K562 (cell line): Measurements from ENCODE around the gene NFYC. TPM values are rescaled to one million over a fixed set of nuclear protein-coding genes. Genes with fewer than 3 reads are reported as not detected.

Experiments
- polyA plus RNA-seq, 8 experiments: library from polyadenylated mRNA; depleted of rRNA in 4 of 8; stranded (reverse) in 5 of 8; unstranded in 3 of 8; fragments of >200 nt; fragmentation: Nextera tagmentation in 2 of 8; fragmentation: Illumina TruSeq in 1 of 8; extraction: Ambion mirVana in 2 of 8; extraction: Trizol in 1 of 8; gene quantifications; 2 replicates each; pipeline versions ENCODE4 v1.2.1 to v1.2.3, GENCODE V29; 2011 to 2014; ENCODE audit warnings: inconsistent platforms in 1 of 8, missing spikeins in 1 of 8
- total RNA-seq, 7 experiments: library from RNA; depleted of rRNA in 6 of 7; stranded (reverse); fragments of >200 nt in 6 of 7; fragmentation: Illumina TruSeq in 2 of 7; extraction: Trizol in 2 of 7; gene quantifications; 2 replicates each; pipeline versions ENCODE4 v1.2.1 to v1.2.3, GENCODE V29; 2011 to 2021; ENCODE audit warnings: low replicate concordance in 1 of 7
- TF ChIP-seq, protein P1 (sequence below), 2 experiments: fragments of 450-650 bp; IDR thresholded peaks; 2 replicates each; pipeline ENCODE4 v1.6.1; 2016; ENCODE audit warnings: mild to moderate bottlenecking in 2 of 2, borderline replicate concordance in 1 of 2, low read depth in 1 of 2, moderate library complexity in 1 of 2
- TF ChIP-seq, protein P2 (sequence below): fragments of 250-450 bp; sonication (Bioruptor Pico); IDR thresholded peaks from 2 replicates; pipeline ENCODE4 v1.4.0; 2020; ENCODE audit warnings: mild to moderate bottlenecking

NFYC gene
- total and polyA plus RNA-seq, 9 of the 15 experiments (the other 6 are each of a cell fraction or from before 2014, with no cell fraction given) = 4.8 to 59.8 (median 41.1) TPM

DNA sequence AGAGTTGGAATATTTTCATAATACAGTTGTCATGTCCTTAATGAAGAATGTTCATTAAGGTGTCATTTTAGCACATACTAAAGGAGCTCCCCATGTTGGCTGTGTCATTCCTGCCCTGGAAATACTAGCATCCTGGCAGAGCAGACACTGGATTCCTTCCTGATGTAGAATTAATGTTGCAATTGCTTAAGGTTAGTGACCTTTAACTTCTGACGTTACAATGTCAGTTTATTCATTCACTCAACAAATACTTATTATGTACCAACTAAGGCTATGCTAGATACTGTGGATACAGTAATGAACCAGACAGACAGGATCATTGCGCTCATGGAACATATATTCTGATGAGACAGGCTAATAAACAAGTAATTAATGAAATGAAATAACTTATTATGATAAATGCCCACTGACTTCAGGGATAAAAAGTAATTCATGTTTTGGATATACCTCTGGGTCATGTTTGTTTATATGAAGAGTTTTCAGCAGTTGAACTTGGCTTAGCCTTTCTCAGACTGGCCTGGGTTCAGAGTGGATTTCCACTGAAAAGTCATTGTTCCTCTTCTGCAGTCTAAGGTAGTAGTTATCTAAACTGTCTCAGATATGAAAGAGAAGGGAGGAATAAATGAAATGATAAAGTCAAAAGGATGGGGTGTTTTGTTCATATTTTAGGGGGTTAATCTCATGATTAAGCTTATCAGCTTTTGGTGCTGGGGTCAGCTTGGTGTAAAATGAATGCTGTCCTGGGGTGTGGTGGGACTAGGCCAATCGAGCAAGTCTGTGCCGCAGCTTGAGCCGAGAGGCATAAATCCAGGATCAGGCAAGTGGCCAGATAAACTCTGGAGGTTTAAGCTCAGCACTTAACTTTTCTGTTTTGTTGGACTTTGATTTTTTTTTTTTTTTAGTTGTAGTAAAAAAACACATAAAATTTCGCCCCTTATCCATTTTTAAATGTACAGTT, 48.8 kb downstream of the NFYC start (continued):
- TF ChIP-seq, protein P1, sequence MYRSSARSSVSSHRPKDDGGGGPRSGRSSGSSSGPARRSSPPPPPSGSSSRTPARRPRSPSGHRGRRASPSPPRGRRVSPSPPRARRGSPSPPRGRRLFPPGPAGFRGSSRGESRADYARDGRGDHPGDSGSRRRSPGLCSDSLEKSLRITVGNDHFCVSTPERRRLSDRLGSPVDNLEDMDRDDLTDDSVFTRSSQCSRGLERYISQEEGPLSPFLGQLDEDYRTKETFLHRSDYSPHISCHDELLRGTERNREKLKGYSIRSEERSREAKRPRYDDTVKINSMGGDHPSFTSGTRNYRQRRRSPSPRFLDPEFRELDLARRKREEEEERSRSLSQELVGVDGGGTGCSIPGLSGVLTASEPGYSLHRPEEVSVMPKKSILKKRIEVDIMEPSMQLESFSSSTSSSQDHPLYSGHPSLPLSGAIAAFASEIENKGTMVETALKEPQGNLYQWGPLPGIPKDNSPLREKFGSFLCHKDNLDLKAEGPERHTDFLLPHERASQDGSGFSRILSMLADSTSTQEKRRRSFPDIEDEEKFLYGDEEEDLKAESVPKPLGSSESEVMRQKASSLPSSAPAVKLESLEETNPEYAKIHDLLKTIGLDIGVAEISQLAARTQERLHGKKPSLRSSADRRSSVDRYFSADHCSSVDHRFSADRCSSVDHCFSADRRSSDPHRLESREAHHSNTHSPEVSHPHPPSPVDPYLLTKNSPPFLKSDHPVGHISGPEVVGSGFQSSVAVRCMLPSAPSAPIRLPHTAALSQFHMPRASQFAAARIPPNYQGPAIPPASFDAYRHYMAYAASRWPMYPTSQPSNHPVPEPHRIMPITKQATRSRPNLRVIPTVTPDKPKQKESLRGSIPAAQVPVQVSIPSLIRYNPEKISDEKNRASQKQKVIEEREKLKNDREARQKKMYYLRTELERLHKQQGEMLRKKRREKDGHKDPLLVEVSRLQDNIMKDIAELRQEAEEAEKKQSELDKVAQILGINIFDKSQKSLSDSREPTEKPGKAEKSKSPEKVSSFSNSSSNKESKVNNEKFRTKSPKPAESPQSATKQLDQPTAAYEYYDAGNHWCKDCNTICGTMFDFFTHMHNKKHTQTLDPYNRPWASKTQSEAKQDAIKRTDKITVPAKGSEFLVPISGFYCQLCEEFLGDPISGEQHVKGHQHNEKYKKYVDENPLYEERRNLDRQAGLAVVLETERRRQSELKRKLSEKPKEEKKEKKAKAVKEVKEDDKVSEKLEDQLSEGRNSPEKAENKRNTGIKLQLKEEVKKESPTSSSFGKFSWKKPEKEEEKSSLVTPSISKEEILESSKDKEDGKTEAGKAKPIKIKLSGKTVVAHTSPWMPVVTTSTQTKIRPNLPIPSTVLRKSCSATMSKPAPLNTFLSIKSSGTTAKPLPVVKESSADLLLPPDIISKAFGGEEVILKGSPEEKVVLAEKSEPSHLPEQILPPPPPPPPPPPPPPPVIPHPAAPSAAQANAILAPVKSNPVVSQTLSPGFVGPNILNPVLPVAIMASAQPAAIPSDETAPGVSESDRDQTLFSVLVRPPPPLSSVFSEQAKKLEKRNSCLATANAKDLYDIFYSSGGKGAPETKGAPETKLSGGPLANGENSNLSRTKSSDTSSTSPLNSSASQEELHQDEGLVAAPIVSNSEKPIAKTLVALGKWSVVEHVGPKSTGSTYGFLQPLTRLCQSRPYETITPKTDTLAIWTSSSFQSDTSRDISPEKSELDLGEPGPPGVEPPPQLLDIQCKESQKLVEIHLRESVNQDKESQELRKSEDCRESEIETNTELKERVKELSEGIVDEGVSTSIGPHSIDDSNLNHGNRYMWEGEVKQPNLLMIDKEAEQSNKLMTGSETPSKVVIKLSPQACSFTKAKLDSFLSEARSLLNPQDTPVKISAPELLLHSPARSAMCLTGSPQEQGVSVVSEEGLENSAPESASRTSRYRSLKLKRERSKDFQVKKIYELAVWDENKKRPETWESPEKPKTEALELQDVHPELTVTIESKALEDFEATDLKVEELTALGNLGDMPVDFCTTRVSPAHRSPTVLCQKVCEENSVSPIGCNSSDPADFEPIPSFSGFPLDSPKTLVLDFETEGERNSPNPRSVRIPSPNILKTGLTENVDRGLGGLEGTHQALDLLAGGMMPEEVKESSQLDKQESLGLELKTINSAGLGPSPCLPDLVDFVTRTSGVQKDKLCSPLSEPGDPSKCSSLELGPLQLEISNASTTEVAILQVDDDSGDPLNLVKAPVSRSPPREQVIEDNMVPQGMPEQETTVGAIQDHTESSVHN (IDR thresholded peaks at IDR 0.05; ENCODE audit: borderline replicate concordance in 1 of 2, low read depth in 1 of 2) = no peak
- TF ChIP-seq, protein P2, sequence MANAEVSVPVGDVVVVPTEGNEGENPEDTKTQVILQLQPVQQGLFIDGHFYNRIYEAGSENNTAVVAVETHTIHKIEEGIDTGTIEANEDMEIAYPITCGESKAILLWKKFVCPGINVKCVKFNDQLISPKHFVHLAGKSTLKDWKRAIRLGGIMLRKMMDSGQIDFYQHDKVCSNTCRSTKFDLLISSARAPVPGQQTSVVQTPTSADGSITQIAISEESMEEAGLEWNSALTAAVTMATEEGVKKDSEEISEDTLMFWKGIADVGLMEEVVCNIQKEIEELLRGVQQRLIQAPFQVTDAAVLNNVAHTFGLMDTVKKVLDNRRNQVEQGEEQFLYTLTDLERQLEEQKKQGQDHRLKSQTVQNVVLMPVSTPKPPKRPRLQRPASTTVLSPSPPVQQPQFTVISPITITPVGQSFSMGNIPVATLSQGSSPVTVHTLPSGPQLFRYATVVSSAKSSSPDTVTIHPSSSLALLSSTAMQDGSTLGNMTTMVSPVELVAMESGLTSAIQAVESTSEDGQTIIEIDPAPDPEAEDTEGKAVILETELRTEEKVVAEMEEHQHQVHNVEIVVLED (CRISPR knock-in tag) = no peak
